HG03159 (cell line): ENCODE data around the gene CDK11A.
"Not testable (repeated sequence)": the region's sequence is repeated elsewhere in the genome, so short reads cannot be mapped to it uniquely, and the experiment has no call there.

Experiments
- ATAC-seq: cut with Tn5 transposase; IDR thresholded peaks from one replicate; pipeline ENCODE4 v1.9.1; 2021; ENCODE audit warnings: mild to moderate bottlenecking, moderate library complexity; ENCODE audit not compliant: unreplicated experiment

The CDK11A gene

GRCh38 chr1:1726088-1726487 lies 1.9 kb upstream of the CDK11A start:
- not testable (repeated sequence) for ATAC-seq

- no peak for ATAC-seq
Measured at GRCh38 chr1:1721201-1721600, 3.0 kb downstream of the CDK11A start.

DNA sequence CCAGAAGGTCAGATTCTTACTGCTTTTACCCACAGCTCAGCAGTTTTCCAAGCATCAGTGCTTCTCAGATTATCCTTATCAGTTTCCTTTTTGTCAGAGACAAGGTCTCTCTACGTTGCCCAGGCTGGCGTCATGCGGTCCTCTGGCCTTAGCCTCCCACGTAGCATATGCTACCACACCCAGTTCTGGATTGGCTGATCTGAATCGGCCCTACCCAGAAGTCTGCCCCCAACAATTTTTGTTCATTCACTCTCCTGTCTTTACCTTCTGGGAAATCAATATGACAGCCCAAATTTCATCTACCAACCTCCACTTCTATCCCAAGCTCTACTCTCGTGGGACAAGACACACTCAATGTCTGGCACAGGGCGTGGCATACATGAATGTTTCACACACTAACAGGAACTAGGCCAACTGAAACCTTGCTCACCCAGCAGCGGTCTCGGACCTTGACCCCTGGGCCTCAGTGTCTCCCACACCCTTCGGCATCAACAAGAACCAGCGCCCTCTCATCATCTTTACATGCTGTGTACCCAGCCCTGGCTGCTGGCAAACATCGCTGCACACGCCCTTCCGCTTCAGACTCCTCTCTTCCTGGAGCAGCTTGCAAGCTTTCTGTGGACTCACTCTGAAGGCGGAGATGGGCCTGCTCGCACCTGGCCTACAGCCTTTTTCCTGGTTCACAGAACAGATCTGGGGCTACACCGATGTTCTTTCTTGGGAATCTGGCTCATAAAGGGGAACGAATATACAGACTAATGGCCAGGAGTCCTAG lies 8.9 kb downstream of the CDK11A start:
- not testable (repeated sequence) for ATAC-seq

DNA sequence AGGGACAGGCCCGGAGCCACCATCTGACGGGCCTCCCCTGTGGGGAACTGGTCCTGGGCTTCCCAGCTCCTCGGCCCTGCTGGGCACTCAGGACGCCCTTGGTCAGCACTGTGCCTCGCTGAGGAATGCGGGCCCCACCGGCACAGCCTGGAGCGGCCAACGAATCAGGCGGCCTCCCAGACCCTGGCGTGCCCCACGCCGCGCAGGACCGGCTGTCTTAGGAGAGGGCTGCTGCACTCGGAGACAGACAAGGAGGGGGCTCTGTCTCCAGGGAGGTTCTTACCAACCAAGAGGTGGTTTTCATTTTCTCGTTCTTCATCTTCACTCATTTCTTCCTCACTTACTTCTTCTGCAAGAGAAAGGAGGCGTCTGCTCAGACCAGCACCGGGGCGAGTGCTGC lies 16.3 kb downstream of the CDK11A start:
- not testable (repeated sequence) for ATAC-seq

- ATAC-seq: not testable (repeated sequence)
Measured at GRCh38 chr1:1707241-1707640, 16.9 kb downstream of the CDK11A start.

DNA sequence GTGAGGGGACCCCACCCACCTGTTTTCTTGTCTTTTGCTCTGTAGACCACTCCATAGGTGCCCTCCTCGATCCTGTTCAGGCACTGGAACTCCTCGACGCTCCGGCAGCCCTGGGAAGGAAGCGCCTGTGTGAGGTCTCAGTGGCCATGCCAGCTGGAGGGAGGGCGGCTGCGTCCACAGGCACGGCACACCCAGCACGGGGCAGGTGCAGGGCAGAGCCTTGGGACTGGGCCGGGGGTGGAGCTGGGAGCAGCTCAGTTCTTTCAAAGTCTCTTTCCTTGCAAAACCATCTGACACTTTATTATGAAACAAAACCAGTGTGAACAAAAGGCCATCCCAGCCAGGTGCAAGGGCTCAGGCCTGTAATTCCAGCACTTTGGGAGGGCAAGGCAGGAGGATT lies 18.5 kb downstream of the CDK11A start:
- ATAC-seq: not testable (repeated sequence)

DNA sequence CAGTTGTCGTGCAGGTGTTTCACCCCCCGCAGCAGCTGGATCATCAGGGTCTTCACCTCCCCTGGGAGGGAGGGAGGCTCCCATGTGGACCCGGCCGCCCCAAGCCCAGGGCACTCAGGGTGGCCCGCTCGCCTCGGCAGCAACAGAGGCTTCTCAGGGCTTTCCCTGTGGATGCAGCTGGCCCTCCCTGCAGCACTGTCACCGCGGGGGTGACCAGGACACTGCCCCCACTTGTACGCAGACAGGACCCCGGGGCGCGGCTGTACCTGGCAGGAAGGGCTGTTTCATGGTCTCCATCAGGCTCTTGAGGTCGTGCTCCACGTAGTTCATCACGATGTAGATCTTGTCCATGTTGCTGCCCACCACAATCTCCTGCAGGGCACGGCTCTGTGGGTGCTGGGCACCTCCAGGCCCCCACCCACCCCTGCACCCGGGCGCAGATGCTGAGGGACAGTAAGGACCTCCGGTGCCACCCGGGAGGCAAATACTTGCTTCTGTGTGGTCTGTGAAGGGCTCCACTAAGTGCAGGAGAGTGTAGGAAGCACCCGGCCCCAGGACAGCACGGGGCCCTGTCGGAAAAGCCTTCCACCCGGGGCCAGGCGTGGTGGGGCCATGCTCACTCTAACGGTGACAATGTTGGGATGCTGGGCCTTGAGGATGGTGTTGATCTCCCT lies 19.7 kb downstream of the CDK11A start:
- ATAC-seq: not testable (repeated sequence)

DNA sequence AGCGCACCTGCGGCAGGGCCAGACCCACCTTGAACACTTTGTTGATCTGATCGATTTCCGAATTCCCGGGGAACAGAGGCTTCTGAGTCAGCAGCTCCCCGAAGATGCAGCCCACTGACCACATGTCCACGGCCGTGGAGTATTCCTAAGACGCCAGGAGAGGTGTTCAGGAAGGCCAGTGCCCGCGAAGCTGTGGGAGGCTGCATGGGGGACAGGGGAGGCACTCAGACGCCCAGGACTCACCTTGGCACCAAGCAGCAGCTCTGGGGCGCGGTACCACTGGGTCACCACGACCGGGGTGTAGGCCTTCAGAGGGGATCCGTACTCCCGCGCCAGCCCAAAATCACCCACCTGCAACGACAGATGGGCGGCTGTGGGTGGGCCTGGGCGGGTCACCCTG lies 20.4 kb downstream of the CDK11A start:
- no peak for ATAC-seq

DNA sequence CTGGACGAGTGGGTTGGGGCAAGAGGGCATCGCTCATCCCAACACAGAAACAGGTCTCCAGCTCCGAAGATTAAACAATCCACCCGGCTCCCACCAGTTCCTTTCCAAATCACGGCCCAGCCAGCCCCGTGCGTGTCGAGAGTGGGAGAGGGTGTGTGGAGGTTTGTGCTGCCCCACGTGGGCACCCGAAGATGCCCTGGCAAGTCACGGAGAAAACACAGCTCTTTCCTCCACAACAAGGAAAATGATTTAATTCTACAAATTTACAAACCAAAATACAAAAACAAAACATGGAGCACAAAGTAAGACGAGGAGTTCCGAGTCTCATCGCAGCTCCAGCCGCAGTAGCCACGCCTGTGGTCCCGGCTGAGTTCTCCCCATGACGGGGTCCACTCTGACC lies 21.7 kb downstream of the CDK11A start:
- not testable (repeated sequence) for ATAC-seq

DNA sequence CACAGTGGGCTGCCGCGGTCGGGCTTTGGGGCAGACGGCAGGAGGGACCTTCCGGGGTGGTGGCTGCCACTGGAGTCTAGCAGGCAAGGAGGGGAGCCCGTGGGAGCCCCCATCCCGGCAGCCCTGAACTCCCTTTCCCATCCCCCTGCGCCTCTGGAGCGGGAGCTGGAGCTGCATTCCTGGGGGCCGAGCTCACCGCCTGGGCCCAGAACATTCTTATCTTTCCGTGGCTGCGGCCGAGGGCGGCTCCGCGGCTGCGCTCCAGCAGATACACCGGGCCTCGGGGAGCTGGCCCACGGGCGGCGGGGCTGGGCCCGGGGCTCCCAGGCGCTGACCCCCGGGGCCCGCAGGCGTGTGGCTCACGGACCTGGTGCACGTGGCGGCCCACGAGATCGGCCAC lies 23.6 kb downstream of the CDK11A start:
- ATAC-seq: not testable (repeated sequence)

- ATAC-seq: not testable (repeated sequence)
Measured at GRCh38 chr1:1700067-1700466, 24.1 kb downstream of the CDK11A start.

DNA sequence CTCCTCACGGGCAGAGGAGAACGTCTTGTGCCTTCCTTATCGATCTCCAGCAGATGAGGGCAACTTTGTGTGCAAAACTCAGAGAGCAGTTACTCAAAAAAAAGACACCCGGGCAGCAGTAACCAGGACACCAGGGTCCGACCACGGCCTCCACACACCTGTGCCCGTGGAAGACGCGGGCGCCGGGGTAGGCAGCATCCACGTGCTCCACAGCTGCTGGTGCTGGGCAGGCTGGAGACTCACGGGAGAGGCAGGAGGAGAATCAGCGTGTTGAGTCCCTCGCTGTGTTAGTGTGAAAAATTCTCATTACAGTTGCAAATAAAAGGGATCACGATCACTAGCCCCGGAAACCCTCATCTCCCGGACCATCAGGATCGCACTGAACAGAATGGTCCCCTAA lies 25.1 kb downstream of the CDK11A start:
- ATAC-seq: not testable (repeated sequence)

DNA sequence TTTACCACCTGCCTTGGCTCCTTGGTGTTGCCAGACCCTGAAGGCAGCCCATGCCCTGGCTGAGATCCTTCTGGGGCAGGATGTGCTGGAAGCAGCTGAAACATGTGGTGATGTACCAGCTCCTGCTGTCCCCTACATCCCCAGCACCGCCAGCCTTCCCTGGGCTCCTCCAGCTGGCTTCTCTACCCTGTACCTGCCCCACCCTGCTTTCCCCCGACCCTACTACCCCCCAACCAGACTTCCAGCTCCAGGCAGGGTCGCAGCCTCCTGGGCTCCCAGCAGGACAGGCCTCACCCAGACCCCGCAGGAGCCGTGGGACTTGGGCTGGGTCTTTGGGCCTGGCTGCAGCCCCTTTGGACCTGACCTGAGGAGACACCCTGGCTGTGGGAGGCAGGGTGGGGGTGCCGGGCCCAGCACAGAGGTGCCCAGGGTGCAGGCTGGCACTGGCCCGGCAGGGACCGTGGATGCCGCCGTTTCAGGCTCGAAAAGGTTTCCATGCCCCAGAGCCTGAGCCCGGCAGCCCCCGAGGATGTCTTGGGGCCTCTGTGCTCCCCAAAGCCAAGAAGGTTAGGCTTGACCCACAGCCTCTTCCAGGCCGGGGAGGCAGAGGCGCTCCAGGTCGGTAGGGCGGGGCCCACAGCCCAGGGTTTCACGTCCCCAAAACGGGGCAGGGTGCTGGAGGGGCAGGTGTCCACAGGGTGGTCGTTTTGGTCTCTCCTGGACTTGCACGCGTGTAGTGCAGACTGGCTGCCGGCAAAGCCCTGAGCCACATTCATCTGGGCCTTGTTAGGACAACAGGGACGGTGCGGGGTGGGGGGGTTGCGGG lies 26.6 kb downstream of the CDK11A start:
- ATAC-seq: not testable (repeated sequence)

GRCh38 chr1:1696431-1697357 lies 27.5 kb downstream of the CDK11A start:
- ATAC-seq: not testable (repeated sequence)

- peak; percentile 80 for ATAC-seq
Measured at GRCh38 chr1:1692714-1693647, 31.2 kb downstream of the CDK11A start, which contains the start of gene SLC35E2B. Gene SLC35E2B (minus strand): TSS chr1:1692795. CDS start chr1:1676699, 16,096 bp downstream.

DNA sequence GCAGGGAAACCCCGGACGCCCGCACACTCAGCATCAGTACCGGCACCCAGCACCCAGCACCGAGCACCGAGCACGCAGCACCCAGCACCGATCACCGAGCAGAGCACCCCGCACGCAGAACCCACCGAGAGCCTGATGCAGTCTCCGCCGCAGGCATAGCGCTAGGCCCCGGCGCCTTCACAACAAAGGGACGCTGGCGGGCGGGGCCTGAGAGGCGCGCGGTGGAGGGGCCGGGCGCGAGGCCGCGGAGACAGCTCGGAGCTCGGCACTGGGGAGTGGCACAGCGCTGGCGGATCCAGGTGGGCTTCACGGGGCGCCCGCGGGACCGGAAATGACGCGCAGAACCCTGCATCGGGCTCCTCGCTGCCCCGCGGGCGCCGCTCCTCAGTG lies 31.8 kb downstream of the CDK11A start:
- ATAC-seq: not testable (repeated sequence)

DNA sequence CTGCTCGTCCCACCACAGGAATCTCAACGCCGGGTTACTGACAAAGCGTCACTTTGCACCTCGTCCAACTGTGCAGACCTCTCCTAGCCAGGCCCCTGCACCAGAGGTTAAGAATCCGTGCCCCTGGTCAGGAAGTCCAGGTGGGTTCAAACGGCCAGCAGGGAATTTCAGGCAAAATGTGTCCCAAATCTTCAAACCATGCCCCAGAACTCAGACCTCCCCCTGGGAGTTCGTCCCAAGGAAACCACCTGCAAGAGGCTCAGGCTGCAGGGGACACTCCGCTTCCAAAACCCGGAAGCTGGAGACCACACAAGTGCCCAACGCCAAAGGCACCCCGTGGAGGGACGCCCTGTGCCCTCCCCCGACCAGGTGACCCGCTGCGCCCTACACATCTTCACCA lies 32.7 kb downstream of the CDK11A start:
- ATAC-seq: not testable (repeated sequence)

DNA sequence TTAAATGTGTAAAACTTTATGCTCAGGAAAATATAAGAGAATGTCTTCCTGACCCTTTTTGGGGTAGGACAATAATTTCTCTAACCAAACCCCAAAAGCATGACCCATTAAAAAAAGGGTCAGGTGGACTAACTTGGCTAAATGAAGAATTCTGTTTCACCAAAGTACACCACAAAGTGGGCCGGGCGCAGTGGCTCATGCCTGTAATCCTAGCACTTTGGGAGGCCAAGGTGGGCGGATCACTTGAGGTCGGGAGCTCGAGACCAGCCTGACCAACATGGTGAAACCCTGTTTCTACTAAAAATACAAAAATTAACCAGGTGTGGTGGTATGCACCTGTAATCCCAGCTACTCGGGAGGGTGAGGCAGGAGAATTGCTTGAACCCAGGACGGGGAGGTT lies 34.6 kb downstream of the CDK11A start:
- not testable (repeated sequence) for ATAC-seq

GRCh38 chr1:1687846-1688245 lies 36.3 kb downstream of the CDK11A start:
- ATAC-seq: no peak
